ENCODE measurements around the gene PYDC1. TPM values are rescaled to one million over a fixed set of nuclear protein-coding genes. Genes with fewer than 3 reads are reported as not detected.
"Not testable (repeated sequence)": the region's sequence is repeated elsewhere in the genome, so short reads cannot be mapped to it uniquely, and the experiment has no call there.

PYDC1 gene
- total RNA-seq, 1 experiment from 2014 or later: not detected

GRCh38 chr16:31248344-31248743 lies 31.4 kb upstream of the PYDC1 start:
- H3K9me3 ChIP-seq (ENCODE audit: low read depth, low read length, poor library complexity, severe bottlenecking): no peaks in the 10 kb centered on the region
- H3K36me3 ChIP-seq (ENCODE audit: insufficient read depth, low read length, poor library complexity, severe bottlenecking): no peaks in the 10 kb centered on the region
- no peak for DNase-seq (ENCODE audit: low spot score)
- CTCF ChIA-PET: no interaction called here
- no peaks in the 10 kb centered on the region for H3K4me1 ChIP-seq (ENCODE audit: insufficient read depth, low read length, poor library complexity, severe bottlenecking)
- POLR2A ChIA-PET (ENCODE audit: low non-redundant PET): no interaction called here
- TF ChIP-seq, protein P1, sequence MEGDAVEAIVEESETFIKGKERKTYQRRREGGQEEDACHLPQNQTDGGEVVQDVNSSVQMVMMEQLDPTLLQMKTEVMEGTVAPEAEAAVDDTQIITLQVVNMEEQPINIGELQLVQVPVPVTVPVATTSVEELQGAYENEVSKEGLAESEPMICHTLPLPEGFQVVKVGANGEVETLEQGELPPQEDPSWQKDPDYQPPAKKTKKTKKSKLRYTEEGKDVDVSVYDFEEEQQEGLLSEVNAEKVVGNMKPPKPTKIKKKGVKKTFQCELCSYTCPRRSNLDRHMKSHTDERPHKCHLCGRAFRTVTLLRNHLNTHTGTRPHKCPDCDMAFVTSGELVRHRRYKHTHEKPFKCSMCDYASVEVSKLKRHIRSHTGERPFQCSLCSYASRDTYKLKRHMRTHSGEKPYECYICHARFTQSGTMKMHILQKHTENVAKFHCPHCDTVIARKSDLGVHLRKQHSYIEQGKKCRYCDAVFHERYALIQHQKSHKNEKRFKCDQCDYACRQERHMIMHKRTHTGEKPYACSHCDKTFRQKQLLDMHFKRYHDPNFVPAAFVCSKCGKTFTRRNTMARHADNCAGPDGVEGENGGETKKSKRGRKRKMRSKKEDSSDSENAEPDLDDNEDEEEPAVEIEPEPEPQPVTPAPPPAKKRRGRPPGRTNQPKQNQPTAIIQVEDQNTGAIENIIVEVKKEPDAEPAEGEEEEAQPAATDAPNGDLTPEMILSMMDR (conservative IDR thresholded peaks at IDR 0.05; ENCODE audit: low read depth, low read length): no peak
- no peak for TF ChIP-seq EZH2 (IDR thresholded peaks at IDR 0.05; ENCODE audit: borderline replicate concordance, low read depth, low read length, poor library complexity, severe bottlenecking)
- no peak overlapping the region for H3K4me3 ChIP-seq (ENCODE audit: low read depth, low read length, poor library complexity, severe bottlenecking)
- no peak overlapping the region for H3K27ac ChIP-seq (ENCODE audit: low read depth, low read length, poor library complexity, severe bottlenecking)
- peaks cover 11% of the 10 kb centered on the region for H3K27me3 ChIP-seq (replicated peaks; ENCODE audit: insufficient read depth, low read depth, low read length, poor library complexity)
- no TSS peak for BruUV-seq (replicated peaks)
- intact Hi-C loops (cut with micrococcal nuclease; ENCODE audit: unreplicated experiment): no loop called here

DNA sequence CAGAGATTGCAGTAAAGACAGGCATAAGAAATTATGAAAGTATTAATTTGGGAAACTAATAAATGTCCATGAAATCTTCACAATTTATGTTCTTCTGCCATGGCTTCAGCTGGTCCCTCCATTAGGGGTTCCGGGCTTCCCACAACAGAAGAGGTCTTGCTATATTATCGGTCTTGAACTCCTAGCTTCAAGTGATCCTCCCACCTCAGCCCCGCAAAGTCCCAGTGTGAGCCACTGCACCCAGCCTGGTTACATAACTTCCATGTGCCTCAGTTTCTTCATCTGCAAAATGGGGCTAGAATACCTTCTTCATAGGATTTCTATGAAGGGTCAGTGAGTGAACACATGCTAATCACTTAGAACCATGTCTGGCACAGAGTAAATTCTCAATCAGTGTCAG lies 29.4 kb upstream of the PYDC1 start:
- H3K27ac ChIP-seq (ENCODE audit: low read depth, low read length, poor library complexity, severe bottlenecking): no peak overlapping the region
- H3K36me3 ChIP-seq (ENCODE audit: insufficient read depth, low read length, poor library complexity, severe bottlenecking): no peaks in the 10 kb centered on the region
- DNase-seq (ENCODE audit: low spot score): no peak
- BruUV-seq (replicated peaks): no TSS peak
- TF ChIP-seq, protein P1 (conservative IDR thresholded peaks at IDR 0.05; ENCODE audit: low read depth, low read length): no peak
- no peak for TF ChIP-seq EZH2 (IDR thresholded peaks at IDR 0.05; ENCODE audit: borderline replicate concordance, low read depth, low read length, poor library complexity, severe bottlenecking)
- no peaks in the 10 kb centered on the region for H3K9me3 ChIP-seq (ENCODE audit: low read depth, low read length, poor library complexity, severe bottlenecking)
- peaks cover 11% of the 10 kb centered on the region for H3K27me3 ChIP-seq (replicated peaks; ENCODE audit: insufficient read depth, low read depth, low read length, poor library complexity)
- ChIA-PET POLR2A (ENCODE audit: low non-redundant PET) (no interaction called here), CTCF (no interaction called here)
- no peaks in the 10 kb centered on the region for H3K4me1 ChIP-seq (ENCODE audit: insufficient read depth, low read length, poor library complexity, severe bottlenecking)
- intact Hi-C loops (cut with micrococcal nuclease; ENCODE audit: unreplicated experiment): no loop called here
- H3K4me3 ChIP-seq (ENCODE audit: low read depth, low read length, poor library complexity, severe bottlenecking): no peak overlapping the region

DNA sequence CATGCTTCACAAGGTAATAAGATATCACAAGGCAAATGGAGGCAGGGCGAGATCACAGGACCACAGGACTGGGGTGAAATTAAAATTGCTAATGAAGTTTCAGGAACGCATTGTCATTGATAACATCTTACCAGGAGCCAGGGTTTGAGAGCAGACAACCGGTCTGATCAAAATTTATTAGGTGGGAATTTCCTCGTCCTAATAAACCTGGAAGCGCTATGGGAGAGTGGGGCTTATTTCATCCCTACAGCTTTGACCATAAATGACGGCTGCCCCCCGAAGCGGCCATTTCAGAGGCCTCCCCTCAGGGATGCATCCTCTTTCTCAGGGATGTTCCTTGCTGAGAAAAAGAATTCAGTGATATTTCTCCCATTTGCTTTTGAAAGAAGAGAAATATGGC lies 28.7 kb upstream of the PYDC1 start:
- intact Hi-C loops (cut with micrococcal nuclease; ENCODE audit: unreplicated experiment); POLR2A ChIA-PET (ENCODE audit: low non-redundant PET); H3K4me1 ChIP-seq (ENCODE audit: insufficient read depth, low read length, poor library complexity, severe bottlenecking); H3K27ac ChIP-seq (ENCODE audit: low read depth, low read length, poor library complexity, severe bottlenecking); CTCF ChIA-PET; H3K36me3 ChIP-seq (ENCODE audit: insufficient read depth, low read length, poor library complexity, severe bottlenecking); H3K4me3 ChIP-seq (ENCODE audit: low read depth, low read length, poor library complexity, severe bottlenecking); H3K9me3 ChIP-seq (ENCODE audit: low read depth, low read length, poor library complexity, severe bottlenecking); DNase-seq (ENCODE audit: low spot score); BruUV-seq (replicated peaks): not testable (repeated sequence)
- H3K27me3 ChIP-seq (replicated peaks; ENCODE audit: insufficient read depth, low read depth, low read length, poor library complexity): peaks cover 11% of the 10 kb centered on the region

- no peaks in the 10 kb centered on the region for H3K36me3 ChIP-seq (ENCODE audit: insufficient read depth, low read length, poor library complexity, severe bottlenecking)
- ChIA-PET POLR2A (ENCODE audit: low non-redundant PET) (no interaction called here), CTCF (no interaction called here)
- peaks cover 11% of the 10 kb centered on the region for H3K27me3 ChIP-seq (replicated peaks; ENCODE audit: insufficient read depth, low read depth, low read length, poor library complexity)
- DNase-seq (ENCODE audit: low spot score): no peak
- H3K4me3 ChIP-seq (ENCODE audit: low read depth, low read length, poor library complexity, severe bottlenecking): no peak overlapping the region
- no peak overlapping the region for H3K27ac ChIP-seq (ENCODE audit: low read depth, low read length, poor library complexity, severe bottlenecking)
- intact Hi-C loops (cut with micrococcal nuclease; ENCODE audit: unreplicated experiment): no loop called here
- no peak for TF ChIP-seq EZH2 (IDR thresholded peaks at IDR 0.05; ENCODE audit: borderline replicate concordance, low read depth, low read length, poor library complexity, severe bottlenecking)
- TF ChIP-seq, protein P1 (conservative IDR thresholded peaks at IDR 0.05; ENCODE audit: low read depth, low read length): no peak
- no TSS peak for BruUV-seq (replicated peaks)
- no peaks in the 10 kb centered on the region for H3K9me3 ChIP-seq (ENCODE audit: low read depth, low read length, poor library complexity, severe bottlenecking)
- H3K4me1 ChIP-seq (ENCODE audit: insufficient read depth, low read length, poor library complexity, severe bottlenecking): no peaks in the 10 kb centered on the region
These were observed 27.1 kb upstream of the PYDC1 start for GRCh38 chr16:31243734-31244670.

All from A673 (cell line).